Measurements from ENCODE around the gene NRXN3.

The NRXN3 gene

DNA sequence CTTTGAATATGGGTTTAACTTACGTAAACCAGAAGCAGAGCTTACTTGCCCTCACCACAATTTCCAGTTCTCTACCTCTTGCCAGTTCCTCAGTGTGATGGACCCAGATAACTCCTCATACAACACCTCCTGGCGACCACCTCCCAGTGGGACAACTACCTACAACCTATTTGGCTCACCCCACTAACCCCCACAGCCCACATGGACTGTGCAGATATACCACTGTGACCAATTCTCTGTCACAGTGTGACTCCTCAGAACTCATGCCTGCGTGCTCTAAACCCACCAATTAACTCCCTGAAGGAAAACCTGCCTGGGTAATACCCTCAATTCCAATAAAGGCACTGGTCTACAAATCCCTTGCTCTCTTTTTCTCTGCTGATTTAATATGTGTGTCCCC lies 1729.4 kb downstream of the NRXN3 start:
- DNase-seq, result no peak

DNA sequence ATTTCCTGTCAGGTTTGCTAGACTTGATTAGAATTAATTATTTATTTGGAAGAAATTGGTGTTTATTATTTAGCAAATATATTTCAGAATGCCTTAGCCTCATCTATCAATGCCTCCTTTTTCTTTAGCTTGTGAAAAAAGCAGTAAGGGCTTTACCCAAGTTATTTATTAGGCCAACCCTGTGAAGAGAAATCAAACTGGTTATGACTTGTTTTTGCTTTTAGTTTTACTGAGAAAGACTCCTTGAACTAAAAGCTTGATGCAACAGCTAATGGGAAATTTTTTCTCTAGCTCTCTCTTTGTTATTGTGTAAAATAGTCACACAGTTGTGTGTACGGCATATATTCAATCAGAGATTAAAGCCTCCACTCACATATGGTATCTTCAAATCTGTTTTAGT lies 1734.3 kb downstream of the NRXN3 start:
- DNase-seq, result no peak

DNA sequence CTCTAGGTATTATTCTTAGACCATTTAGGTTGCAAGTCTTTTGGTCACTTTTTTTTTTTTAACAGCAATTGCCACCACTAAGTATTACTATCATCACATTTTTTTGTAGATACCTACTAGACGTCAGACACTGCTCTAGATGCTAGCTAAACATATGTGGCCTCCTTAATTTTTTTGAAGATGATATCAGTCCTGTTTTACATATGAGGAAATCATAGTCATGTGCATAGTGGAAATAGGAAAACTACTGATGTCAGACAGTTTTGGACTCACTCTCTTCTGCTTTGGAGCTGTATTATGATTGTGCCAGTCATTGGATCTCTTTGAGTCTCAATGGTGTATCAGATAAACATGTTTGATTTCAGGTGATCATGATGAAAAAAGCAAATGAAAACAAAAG lies 1736.8 kb downstream of the NRXN3 start:
- no peak for DNase-seq

- no peak for DNase-seq
These were observed 1739.9 kb downstream of the NRXN3 start for GRCh38 chr14:79910086-79910485.

- no peak for DNase-seq
These were observed 1741.6 kb downstream of the NRXN3 start for GRCh38 chr14:79911744-79912143.

DNA sequence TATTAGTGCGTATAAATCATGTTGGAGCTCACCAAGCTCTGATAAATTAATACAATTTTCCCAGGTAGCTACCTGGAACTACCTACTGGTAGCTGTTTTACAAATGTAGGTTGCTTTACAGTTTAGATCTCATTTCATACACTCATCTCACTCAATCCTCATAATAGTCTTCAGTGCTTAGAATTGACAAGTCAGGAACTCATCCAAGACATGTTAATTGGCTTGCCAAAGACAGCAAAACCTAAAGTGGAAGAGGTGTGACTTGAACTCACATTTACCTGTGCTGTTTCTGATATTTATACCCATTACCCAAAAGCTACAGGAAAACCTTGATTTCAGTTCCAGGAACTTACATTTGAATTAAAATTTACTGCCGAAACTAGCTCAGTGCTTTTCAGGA lies 1744.4 kb downstream of the NRXN3 start:
- no peak for DNase-seq

DNA sequence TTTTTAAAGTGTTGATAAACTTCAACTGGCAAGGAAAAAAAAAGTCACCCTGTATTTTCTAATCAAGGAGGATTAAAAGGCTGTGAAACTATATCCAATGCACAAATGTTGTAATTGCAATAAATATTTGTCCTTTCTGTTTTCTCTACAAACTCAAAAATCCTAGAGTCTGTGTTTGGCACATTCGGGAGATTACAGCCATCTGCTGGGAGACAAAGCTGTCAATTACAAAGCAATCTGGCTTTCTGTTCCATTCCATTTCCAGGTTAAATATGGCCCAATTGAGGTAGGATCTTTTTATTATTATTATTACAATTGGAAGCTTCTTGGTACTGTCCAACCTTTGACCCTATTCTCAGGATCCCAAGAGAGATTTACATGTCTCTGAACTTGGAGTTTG lies 1745.2 kb downstream of the NRXN3 start:
- DNase-seq, result no peak

GRCh38 chr14:79916281-79916680 lies 1746.1 kb downstream of the NRXN3 start:
- no peak for DNase-seq

DNA sequence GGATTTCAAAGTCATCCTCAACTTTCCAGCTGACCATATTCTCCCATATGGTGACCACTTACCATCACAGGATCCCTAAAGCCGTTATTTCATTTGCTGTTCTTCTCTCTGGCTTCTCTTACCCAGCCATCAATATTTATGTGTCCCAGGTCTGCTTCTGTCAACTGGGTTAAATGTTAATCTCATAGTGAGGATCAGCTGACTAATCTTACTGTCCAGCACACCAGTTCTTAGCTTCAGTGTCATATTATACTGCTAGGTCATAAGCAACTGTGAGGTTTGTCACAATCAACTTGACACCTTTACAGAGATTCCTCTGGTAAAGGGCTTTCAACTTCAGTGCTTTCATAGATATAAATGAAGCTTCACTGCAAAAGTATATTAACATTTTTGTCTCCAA lies 1746.7 kb downstream of the NRXN3 start:
- DNase-seq, result no peak
